HepG2 (cell line): ENCODE results near the gene WDR81. TPM values are rescaled to one million over a fixed set of nuclear protein-coding genes. Genes with fewer than 3 reads are reported as not detected.

ENCODE experiments used
- HDAC1 ChIP-seq: sonication (generic); formaldehyde crosslinking; IDR thresholded peaks from 2 replicates; pipeline ENCODE4 v1.5.1; 2020; ENCODE audit warnings: mild to moderate bottlenecking, missing genetic modification reagents
- HOXA5 ChIP-seq: sonication (generic); formaldehyde crosslinking; IDR thresholded peaks from 2 replicates; pipeline ENCODE4 v1.4.0; 2020; ENCODE audit warnings: missing genetic modification reagents
- KIAA2018 ChIP-seq: sonication (generic); formaldehyde crosslinking; IDR thresholded peaks from 2 replicates; pipeline ENCODE4 v1.5.0; 2020; ENCODE audit warnings: mild to moderate bottlenecking, missing genetic modification reagents, borderline replicate concordance
- NFYB ChIP-seq: sonication (generic); formaldehyde crosslinking; IDR thresholded peaks from 2 replicates; pipeline ENCODE4 v1.4.0; 2020; ENCODE audit warnings: missing genetic modification reagents
- RAD51 ChIP-seq: fragments of 450-650 bp; IDR thresholded peaks from 2 replicates; pipeline ENCODE4 v1.6.1; 2016; ENCODE audit warnings: borderline replicate concordance
- SMC3 ChIP-seq: IDR thresholded peaks from 2 replicates; pipeline ENCODE4 v1.6.1; 2011; ENCODE audit warnings: low read length, improper control_type of control experiment
- ZBTB39 ChIP-seq: sonication (generic); formaldehyde crosslinking; IDR thresholded peaks from 2 replicates; pipeline ENCODE4 v1.5.0; 2020; ENCODE audit warnings: missing genetic modification reagents
- ZNF329 ChIP-seq: sonication (generic); formaldehyde crosslinking; IDR thresholded peaks from 2 replicates; pipeline ENCODE4 v1.9.0; 2021; ENCODE audit warnings: low read depth, mild to moderate bottlenecking, missing genetic modification reagents
- ZNF331 ChIP-seq: sonication (generic); formaldehyde crosslinking; IDR thresholded peaks from 2 replicates; pipeline ENCODE4 v1.4.0; 2020; ENCODE audit warnings: missing genetic modification reagents
- ZNF33A ChIP-seq: sonication (generic); formaldehyde crosslinking; IDR thresholded peaks from 2 replicates; pipeline ENCODE4 v1.5.1; 2020; ENCODE audit warnings: missing genetic modification reagents, mild to moderate bottlenecking, moderate library complexity, borderline replicate concordance
- ZNF552 ChIP-seq: sonication (generic); formaldehyde crosslinking; IDR thresholded peaks from 2 replicates; pipeline ENCODE4 v1.9.0; 2022; ENCODE audit warnings: missing genetic modification reagents, mild to moderate bottlenecking, borderline replicate concordance
- ZNF619 ChIP-seq: sonication (generic); formaldehyde crosslinking; IDR thresholded peaks from 2 replicates; pipeline ENCODE4 v1.4.0; 2020; ENCODE audit warnings: mild to moderate bottlenecking, missing genetic modification reagents
- ZNF780A ChIP-seq: sonication (generic); formaldehyde crosslinking; IDR thresholded peaks from 2 replicates; pipeline ENCODE4 v1.8.0; 2022; ENCODE audit warnings: mild to moderate bottlenecking, missing genetic modification reagents, moderate library complexity
- polyA plus RNA-seq, 8 experiments: library from polyadenylated mRNA; depleted of rRNA in 3 of 8; stranded (reverse) in 7 of 8; unstranded in 1 of 8; fragments of >200 nt; fragmentation: Illumina TruSeq in 4 of 8; extraction: Trizol in 4 of 8; gene quantifications; 2 replicates each; pipeline versions ENCODE4 v1.2.1 to v1.2.3, GENCODE V29; 2011 to 2016; ENCODE audit warnings: low read depth in 4 of 8, missing spikeins in 1 of 8, mixed read lengths in 1 of 8; ENCODE audit not compliant: insufficient read depth in 1 of 8
- total RNA-seq, 5 experiments: library from RNA; depleted of rRNA; stranded (reverse); fragments of >200 nt; fragmentation: Illumina TruSeq; extraction: Trizol; gene quantifications; 2 replicates each; pipeline ENCODE4 v1.2.3, GENCODE V29; 2016; ENCODE audit warnings: low read depth in 1 of 5
- TF ChIP-seq, protein P1 (sequence below): sonication (generic); formaldehyde crosslinking; IDR thresholded peaks from 2 replicates; pipeline ENCODE4 v1.8.0; 2023; ENCODE audit warnings: mild to moderate bottlenecking, missing genetic modification reagents
- TF ChIP-seq, protein P2 (sequence below): sonication (generic); formaldehyde crosslinking; IDR thresholded peaks from 2 replicates; pipeline ENCODE4 v1.8.0; 2022; ENCODE audit warnings: missing genetic modification reagents, mild to moderate bottlenecking, borderline replicate concordance
- TF ChIP-seq, protein P3 (sequence below): sonication (generic); formaldehyde crosslinking; IDR thresholded peaks from 2 replicates; pipeline ENCODE4 v1.8.0; 2022; ENCODE audit warnings: mild to moderate bottlenecking, missing genetic modification reagents

WDR81 gene
- total and polyA plus RNA-seq, 2 of the 13 experiments (the other 11 are each of a cell fraction or from before 2014, with no cell fraction given) = 9.1 to 16.7 TPM

DNA sequence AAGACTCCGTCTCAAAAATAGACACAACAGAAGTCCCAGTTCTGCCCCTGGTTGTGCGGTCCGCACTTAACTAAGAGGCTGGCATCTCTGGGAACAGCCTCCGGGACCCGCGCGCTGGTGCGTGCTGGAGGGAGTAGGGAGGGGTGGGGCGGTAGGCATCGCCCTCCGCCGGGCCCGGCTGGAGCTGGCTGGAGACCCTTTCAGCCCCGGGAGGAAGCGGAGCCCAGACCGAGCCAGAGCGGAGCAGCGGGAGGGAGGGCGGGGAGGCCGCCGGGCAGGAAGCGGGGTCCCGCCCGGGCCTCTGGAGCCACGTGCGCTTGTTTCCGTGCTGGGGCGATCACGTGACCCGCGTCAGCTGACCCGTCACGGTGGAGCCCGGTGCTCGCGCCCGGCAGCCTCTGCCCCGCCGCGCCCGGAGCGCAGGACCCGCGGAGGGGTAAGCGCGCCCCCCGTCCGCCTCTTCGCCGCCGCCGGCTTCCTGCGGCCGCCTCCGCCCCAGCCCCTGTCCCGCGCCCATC is at the start of gene WDR81 (continued):
- TF ChIP-seq KIAA2018 = no peak
- TF ChIP-seq, protein P1, sequence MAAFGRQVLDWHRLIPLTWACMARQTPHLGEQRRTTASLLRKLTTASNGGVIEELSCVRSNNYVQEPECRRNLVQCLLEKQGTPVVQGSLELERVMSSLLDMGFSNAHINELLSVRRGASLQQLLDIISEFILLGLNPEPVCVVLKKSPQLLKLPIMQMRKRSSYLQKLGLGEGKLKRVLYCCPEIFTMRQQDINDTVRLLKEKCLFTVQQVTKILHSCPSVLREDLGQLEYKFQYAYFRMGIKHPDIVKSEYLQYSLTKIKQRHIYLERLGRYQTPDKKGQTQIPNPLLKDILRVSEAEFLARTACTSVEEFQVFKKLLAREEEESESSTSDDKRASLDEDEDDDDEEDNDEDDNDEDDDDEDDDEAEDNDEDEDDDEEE (CRISPR knock-in tag) = no peak
- no peak for TF ChIP-seq NFYB (CRISPR knock-in tag)
- no peak for TF ChIP-seq ZNF780A (CRISPR knock-in tag)
- TF ChIP-seq SMC3 = no peak
- TF ChIP-seq ZNF33A (CRISPR knock-in tag) = no peak
- TF ChIP-seq, protein P2, sequence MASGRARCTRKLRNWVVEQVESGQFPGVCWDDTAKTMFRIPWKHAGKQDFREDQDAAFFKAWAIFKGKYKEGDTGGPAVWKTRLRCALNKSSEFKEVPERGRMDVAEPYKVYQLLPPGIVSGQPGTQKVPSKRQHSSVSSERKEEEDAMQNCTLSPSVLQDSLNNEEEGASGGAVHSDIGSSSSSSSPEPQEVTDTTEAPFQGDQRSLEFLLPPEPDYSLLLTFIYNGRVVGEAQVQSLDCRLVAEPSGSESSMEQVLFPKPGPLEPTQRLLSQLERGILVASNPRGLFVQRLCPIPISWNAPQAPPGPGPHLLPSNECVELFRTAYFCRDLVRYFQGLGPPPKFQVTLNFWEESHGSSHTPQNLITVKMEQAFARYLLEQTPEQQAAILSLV (CRISPR knock-in tag) = no peak; the same call in 1 of the 2 replicates
- no peak for TF ChIP-seq ZBTB39 (CRISPR knock-in tag)
- no peak for TF ChIP-seq ZNF329 (CRISPR knock-in tag)
- TF ChIP-seq ZNF619 = no peak
- TF ChIP-seq HOXA5 = peak; percentile 63; the same call in 1 of the 2 replicates
- peak; percentile 93 for TF ChIP-seq RAD51
- no peak; the same call in 1 of the 2 replicates for TF ChIP-seq ZNF552 (CRISPR knock-in tag)
- 0 out of 2 replicates have a peak, but pooled peaks have one; percentile 41 for TF ChIP-seq ZNF331 (CRISPR knock-in tag)
- peak; percentile 86 for TF ChIP-seq HDAC1 (CRISPR knock-in tag)
- TF ChIP-seq, protein P3, sequence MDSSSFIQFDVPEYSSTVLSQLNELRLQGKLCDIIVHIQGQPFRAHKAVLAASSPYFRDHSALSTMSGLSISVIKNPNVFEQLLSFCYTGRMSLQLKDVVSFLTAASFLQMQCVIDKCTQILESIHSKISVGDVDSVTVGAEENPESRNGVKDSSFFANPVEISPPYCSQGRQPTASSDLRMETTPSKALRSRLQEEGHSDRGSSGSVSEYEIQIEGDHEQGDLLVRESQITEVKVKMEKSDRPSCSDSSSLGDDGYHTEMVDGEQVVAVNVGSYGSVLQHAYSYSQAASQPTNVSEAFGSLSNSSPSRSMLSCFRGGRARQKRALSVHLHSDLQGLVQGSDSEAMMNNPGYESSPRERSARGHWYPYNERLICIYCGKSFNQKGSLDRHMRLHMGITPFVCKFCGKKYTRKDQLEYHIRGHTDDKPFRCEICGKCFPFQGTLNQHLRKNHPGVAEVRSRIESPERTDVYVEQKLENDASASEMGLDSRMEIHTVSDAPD = no peak
